ENCODE measurements around the gene TEKT2. TPM values are rescaled to one million over a fixed set of nuclear protein-coding genes. Genes with fewer than 3 reads are reported as not detected.

The TEKT2 gene
- total and polyA plus RNA-seq, 2 donors (not counting 3 experiments of a cell fraction or from before 2014, with no cell fraction given), result 0.38 to 0.61 TPM

- no peaks in the 10 kb centered on the region for H3K36me3 ChIP-seq (ENCODE audit: control insufficient read depth in 2 of 2, extremely low read depth in 1 of 2, insufficient read depth in 2 of 2, low read length in 2 of 2)
- peaks cover 8% of the 10 kb centered on the region for H3K4me1 ChIP-seq (ENCODE audit: control insufficient read depth, extremely low read depth, insufficient read depth, low read length)
- H3K27ac ChIP-seq (ENCODE audit: insufficient read depth, low read depth, low read length), result no peak overlapping the region
- FAIRE-seq (no peak), DNase-seq (ENCODE audit: low read depth, low spot score) (no peak)
- no peaks in the 10 kb centered on the region for H3K9me1 ChIP-seq (replicated peaks; ENCODE audit: control insufficient read depth, extremely low read depth, insufficient read depth, low read length)
- no peaks in the 10 kb centered on the region for H4K20me1 ChIP-seq (replicated peaks; ENCODE audit: control insufficient read depth, extremely low read depth, insufficient read depth, low read length)
- dilution Hi-C loops (cut with MboI; ENCODE audit: extremely low pct_ligation_motif_present, low sequenced_read_pairs), result no loop called here
- ChIA-PET POLR2A (no interaction called here), CTCF (interaction anchor here (0.7 kb wide), 1 partner anchor 224 kb away, joined by 3 read pairs; no protein-coding TSS in a partner anchor)
- H3K79me2 ChIP-seq (ENCODE audit: control insufficient read depth, insufficient read depth, low read length), result peaks cover 15% of the 10 kb centered on the region
- no TSS peak for BruUV-seq (replicated peaks)
- TF ChIP-seq MAX (IDR thresholded peaks at IDR 0.05; ENCODE audit: insufficient read depth, insufficient read length), result no peak
- no peak for TF ChIP-seq MYC (IDR thresholded peaks at IDR 0.05; ENCODE audit: low read depth, low read length)
- no peak for TF ChIP-seq CTCF (IDR thresholded peaks at IDR 0.05; ENCODE audit: extremely low read depth in 1 of 2, insufficient read depth in 1 of 2, low read depth in 1 of 2, low read length in 2 of 2)
- no peak for TF ChIP-seq POLR2AphosphoS5 (IDR thresholded peaks at IDR 0.05; ENCODE audit: insufficient read depth, low read depth, low read length)
- no peak for TF ChIP-seq EZH2 (IDR thresholded peaks at IDR 0.05; ENCODE audit: borderline replicate concordance, low read depth, low read length, severe bottlenecking)
- TF ChIP-seq FOS (IDR thresholded peaks at IDR 0.05; ENCODE audit: borderline replicate concordance, insufficient read depth, low read length), result no peak
- TF ChIP-seq GATA2 (IDR thresholded peaks at IDR 0.05; ENCODE audit: insufficient read depth, insufficient read length, low read depth, low read length), result no peak
- TF ChIP-seq POLR2A (IDR thresholded peaks at IDR 0.05; ENCODE audit: low read depth, low read length), result no peak
- no peak overlapping the region for H3K9ac ChIP-seq (replicated peaks; ENCODE audit: extremely low read depth, insufficient read depth, low read length)
- H3K9me3 ChIP-seq (replicated peaks; ENCODE audit: control insufficient read depth, insufficient read depth, low read length), result no peaks in the 10 kb centered on the region
- H2AFZ ChIP-seq (ENCODE audit: low read depth, low read length), result no peak overlapping the region
- no peak overlapping the region for H3K4me2 ChIP-seq (ENCODE audit: insufficient read depth, low read length)
- intact Hi-C loops (cut with micrococcal nuclease), result no loop called here
- no peaks in the 10 kb centered on the region for H3K27me3 ChIP-seq (ENCODE audit: control insufficient read depth in 2 of 2, insufficient read depth in 2 of 2, low read length in 2 of 2)
- no peak overlapping the region for H3K4me3 ChIP-seq (replicated peaks in 1 of 3; ENCODE audit: insufficient read depth in 1 of 3, low read depth in 1 of 3, low read length in 3 of 3)
These were observed 2.0 kb downstream of the TEKT2 start for GRCh38 chr1:36085686-36086526.
